DND-41 (cell line): ENCODE results near the gene CEP192.

Source experiments
- EZH2 ChIP-seq: IDR thresholded peaks from 3 replicates; pipeline ENCODE4 v1.6.1; 2012; ENCODE audit warnings: borderline replicate concordance, low read depth, mild to moderate bottlenecking, moderate library complexity, low read length, inconsistent platforms; ENCODE audit not compliant: severe bottlenecking
- TF ChIP-seq, protein P1 (sequence below): IDR thresholded peaks from 2 replicates; pipeline ENCODE4 v1.5.1; 2012; ENCODE audit warnings: borderline replicate concordance, low read length, moderate library complexity, mild to moderate bottlenecking; ENCODE audit not compliant: poor library complexity, severe bottlenecking; ENCODE audit errors: extremely low read depth

DNA sequence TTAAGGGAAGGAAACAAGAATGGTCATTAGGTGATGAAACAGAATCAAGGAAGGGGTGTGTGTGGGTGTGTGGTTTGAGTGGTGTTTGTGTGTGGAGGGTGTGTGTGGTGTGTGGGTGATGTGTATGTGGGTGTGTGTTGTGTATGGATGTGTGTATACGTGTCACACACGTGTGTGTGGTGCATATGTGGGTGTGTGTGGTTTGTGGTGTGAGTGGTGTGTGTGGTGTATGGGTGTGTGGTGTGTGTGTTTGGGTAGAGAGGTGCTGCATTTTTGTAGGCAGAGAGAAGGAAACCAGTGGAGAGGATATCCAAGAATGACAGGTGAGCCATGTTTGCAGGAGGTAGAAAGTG, 1.1 kb upstream of the CEP192 start:
- TF ChIP-seq, protein P1, sequence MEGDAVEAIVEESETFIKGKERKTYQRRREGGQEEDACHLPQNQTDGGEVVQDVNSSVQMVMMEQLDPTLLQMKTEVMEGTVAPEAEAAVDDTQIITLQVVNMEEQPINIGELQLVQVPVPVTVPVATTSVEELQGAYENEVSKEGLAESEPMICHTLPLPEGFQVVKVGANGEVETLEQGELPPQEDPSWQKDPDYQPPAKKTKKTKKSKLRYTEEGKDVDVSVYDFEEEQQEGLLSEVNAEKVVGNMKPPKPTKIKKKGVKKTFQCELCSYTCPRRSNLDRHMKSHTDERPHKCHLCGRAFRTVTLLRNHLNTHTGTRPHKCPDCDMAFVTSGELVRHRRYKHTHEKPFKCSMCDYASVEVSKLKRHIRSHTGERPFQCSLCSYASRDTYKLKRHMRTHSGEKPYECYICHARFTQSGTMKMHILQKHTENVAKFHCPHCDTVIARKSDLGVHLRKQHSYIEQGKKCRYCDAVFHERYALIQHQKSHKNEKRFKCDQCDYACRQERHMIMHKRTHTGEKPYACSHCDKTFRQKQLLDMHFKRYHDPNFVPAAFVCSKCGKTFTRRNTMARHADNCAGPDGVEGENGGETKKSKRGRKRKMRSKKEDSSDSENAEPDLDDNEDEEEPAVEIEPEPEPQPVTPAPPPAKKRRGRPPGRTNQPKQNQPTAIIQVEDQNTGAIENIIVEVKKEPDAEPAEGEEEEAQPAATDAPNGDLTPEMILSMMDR, result no peak
- no peak for TF ChIP-seq EZH2
